SIG-M5 (cell line): Measurements from ENCODE around the gene SETBP1.

Experiments used
- DNase-seq: peaks from one replicate; lab custom pipeline; 2025; lab: John Stamatoyannopoulos, UW

The SETBP1 gene

GRCh38 chr18:44731530-44732237 lies 51.0 kb downstream of the SETBP1 start:
- no peak for DNase-seq

- no peak for DNase-seq
Measured at GRCh38 chr18:44732238-44732563, 51.5 kb downstream of the SETBP1 start.

- DNase-seq = no peak
Measured at GRCh38 chr18:44732599-44732998, 51.9 kb downstream of the SETBP1 start.

- peak; percentile 69 for DNase-seq
Measured at GRCh38 chr18:44733069-44733753, 52.5 kb downstream of the SETBP1 start.

- no peak for DNase-seq
Measured at GRCh38 chr18:44733754-44734465, 53.2 kb downstream of the SETBP1 start.

- DNase-seq = peak; percentile 20
Measured at GRCh38 chr18:44735096-44735495, 54.4 kb downstream of the SETBP1 start.

- no peak for DNase-seq
Measured at GRCh38 chr18:44736664-44737380, 56.1 kb downstream of the SETBP1 start.

GRCh38 chr18:44737623-44738022 lies 56.9 kb downstream of the SETBP1 start:
- no peak for DNase-seq

GRCh38 chr18:44740000-44740399 lies 59.3 kb downstream of the SETBP1 start:
- DNase-seq = no peak

- no peak for DNase-seq
Measured at GRCh38 chr18:44741085-44741484, 60.4 kb downstream of the SETBP1 start.

- DNase-seq = no peak
Measured at GRCh38 chr18:44741511-44741910, 60.8 kb downstream of the SETBP1 start.

- DNase-seq = no peak
Measured at GRCh38 chr18:44742126-44742525, 61.4 kb downstream of the SETBP1 start.

- no peak for DNase-seq
Measured at GRCh38 chr18:44742718-44743311, 62.1 kb downstream of the SETBP1 start.

GRCh38 chr18:44743631-44744030 lies 62.9 kb downstream of the SETBP1 start:
- DNase-seq = no peak

- DNase-seq = no peak
Measured at GRCh38 chr18:44744161-44745121, 63.8 kb downstream of the SETBP1 start.

GRCh38 chr18:44747157-44747556 lies 66.5 kb downstream of the SETBP1 start:
- DNase-seq = no peak

- DNase-seq = no peak
Measured at GRCh38 chr18:44748582-44748981, 67.9 kb downstream of the SETBP1 start.

- DNase-seq = no peak
Measured at GRCh38 chr18:44750774-44751173, 70.1 kb downstream of the SETBP1 start.

- no peak for DNase-seq
Measured at GRCh38 chr18:44754567-44754966, 73.9 kb downstream of the SETBP1 start.

- DNase-seq = peak; percentile 71
Measured at GRCh38 chr18:44758861-44759631, 78.4 kb downstream of the SETBP1 start.
